Trophoblast cell (in vitro differentiated cells and primary cell): ENCODE measurements around the gene WNT6.

Source experiments
- DNase-seq, 2 donors: peaks; one replicate each; pipeline ENCODE4 v3.0.0-alpha.2; 2016
- H2AFZ ChIP-seq: 2 replicates; pipeline ENCODE4 v1.6.1; 2013; ENCODE audit warnings: low read length, moderate library complexity, mild to moderate bottlenecking; ENCODE audit not compliant: insufficient read depth, poor library complexity
- H2AK5ac ChIP-seq: 2 replicates; pipeline ENCODE4 v1.6.1; 2013; ENCODE audit warnings: mild to moderate bottlenecking, low read length
- H2BK120ac ChIP-seq: 2 replicates; pipeline ENCODE4 v1.6.1; 2013; ENCODE audit warnings: low read length, mild to moderate bottlenecking, moderate library complexity; ENCODE audit not compliant: insufficient read depth, poor library complexity
- H2BK12ac ChIP-seq: 2 replicates; pipeline ENCODE4 v1.6.1; 2013; ENCODE audit warnings: mild to moderate bottlenecking, low read length, moderate library complexity
- H2BK5ac ChIP-seq: 2 replicates; pipeline ENCODE4 v1.6.1; 2013; ENCODE audit warnings: low read length, low read depth, moderate library complexity, mild to moderate bottlenecking; ENCODE audit not compliant: poor library complexity
- H3K14ac ChIP-seq: 2 replicates; pipeline ENCODE4 v1.6.1; 2013; ENCODE audit warnings: mild to moderate bottlenecking, low read length
- H3K18ac ChIP-seq: 2 replicates; pipeline ENCODE4 v1.6.1; 2013; ENCODE audit warnings: mild to moderate bottlenecking, low read length
- H3K23ac ChIP-seq: 2 replicates; pipeline ENCODE4 v1.6.1; 2013; ENCODE audit warnings: low read length
- H3K27ac ChIP-seq: 2 replicates; pipeline ENCODE4 v1.5.1; 2013; ENCODE audit warnings: low read depth, mild to moderate bottlenecking, inconsistent platforms, low read length, moderate library complexity
- H3K27me3 ChIP-seq: 2 replicates; pipeline ENCODE4 v1.6.1; 2013; ENCODE audit warnings: inconsistent platforms, mild to moderate bottlenecking, low read length, moderate library complexity; ENCODE audit not compliant: insufficient read depth
- H3K36me3 ChIP-seq, 2 experiments: 1 replicate in 1 of 2; 2 replicates in 1 of 2; pipeline ENCODE4 v1.6.1; 2013; ENCODE audit warnings: low read length in 2 of 2, mild to moderate bottlenecking in 2 of 2, moderate library complexity in 1 of 2; ENCODE audit not compliant: insufficient read depth in 2 of 2, control insufficient read depth in 1 of 2
- H3K4ac ChIP-seq: 2 replicates; pipeline ENCODE4 v1.6.1; 2013; ENCODE audit warnings: low read depth, mild to moderate bottlenecking, low read length, moderate library complexity
- H3K4me1 ChIP-seq, 2 experiments: 1 replicate in 1 of 2; 2 replicates in 1 of 2; pipeline ENCODE4 v1.6.1; 2013; ENCODE audit warnings: low read length in 2 of 2, mild to moderate bottlenecking in 2 of 2, moderate library complexity in 1 of 2; ENCODE audit not compliant: insufficient read depth in 2 of 2, control insufficient read depth in 1 of 2
- H3K4me2 ChIP-seq: 2 replicates; pipeline ENCODE4 v1.6.1; 2013; ENCODE audit warnings: inconsistent platforms, mild to moderate bottlenecking, low read length, moderate library complexity
- H3K4me3 ChIP-seq: 2 replicates; pipeline ENCODE4 v1.5.1; 2013; ENCODE audit warnings: mild to moderate bottlenecking, low read depth, low read length, inconsistent platforms
- H3K79me1 ChIP-seq: one replicate; pipeline ENCODE4 v1.6.1; 2013; ENCODE audit warnings: low read length
- H3K79me2 ChIP-seq: 2 replicates; pipeline ENCODE4 v1.6.1; 2013; ENCODE audit warnings: low read length, mild to moderate bottlenecking; ENCODE audit not compliant: control insufficient read depth, insufficient read depth, poor library complexity
- H3K9ac ChIP-seq: 2 replicates; pipeline ENCODE4 v1.6.1; 2013; ENCODE audit warnings: mild to moderate bottlenecking, low read length
- H3K9me3 ChIP-seq: 2 replicates; pipeline ENCODE4 v1.6.1; 2013; ENCODE audit warnings: low read depth, mild to moderate bottlenecking, control low read depth, inconsistent platforms, low read length; ENCODE audit not compliant: insufficient read depth
- H4K12ac ChIP-seq: 2 replicates; pipeline ENCODE4 v1.6.1; 2013; ENCODE audit warnings: low read depth, mild to moderate bottlenecking, low read length, moderate library complexity
- H4K8ac ChIP-seq: 2 replicates; pipeline ENCODE4 v1.6.1; 2013; ENCODE audit warnings: low read depth, mild to moderate bottlenecking, low read length, moderate library complexity
- H4K91ac ChIP-seq: one replicate; pipeline ENCODE4 v1.6.1; 2013; ENCODE audit warnings: low read depth, mild to moderate bottlenecking, low read length, moderate library complexity
- WGBS: extraction: QIAGEN DNeasy Blood & Tissue Kit; methylation state at CpG from one replicate; pipeline ENCODE4 v1.1.7; 2013; ENCODE audit warnings: missing lambda C conversion rate; ENCODE audit not compliant: insufficient read length, insufficient coverage; ENCODE audit errors: extremely low coverage; 5-methylcytosine and 5-hydroxymethylcytosine counted together

The WNT6 gene

DNA sequence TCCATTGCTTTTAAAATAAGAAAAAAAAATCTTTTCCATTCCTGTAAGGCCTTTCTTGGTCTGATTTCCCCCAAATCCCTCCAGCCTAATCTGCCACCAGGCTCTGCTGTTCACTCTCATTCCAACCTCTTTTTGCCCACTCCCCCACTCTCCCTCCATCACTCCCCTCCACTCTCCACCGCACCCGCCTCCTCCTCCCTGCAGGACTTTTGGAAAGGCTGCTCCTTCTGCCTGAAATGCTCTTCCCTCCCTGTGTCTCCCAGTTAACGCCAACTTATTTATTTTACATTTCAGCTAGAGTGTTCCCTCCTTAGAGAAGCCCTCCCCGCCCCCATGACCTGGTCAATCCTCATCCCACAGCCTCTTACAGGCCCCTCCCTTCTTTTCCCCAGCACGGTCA, 4.7 kb upstream of the WNT6 start:
- no peak overlapping the region for H4K8ac ChIP-seq
- H4K91ac ChIP-seq: peak overlapping the region; percentile 15
- no peak overlapping the region for H3K9ac ChIP-seq
- H3K4ac ChIP-seq: no peak overlapping the region
- peaks cover 1% of the 10 kb centered on the region for H3K79me2 ChIP-seq
- no peaks in the 10 kb centered on the region for H3K36me3 ChIP-seq
- no peaks in the 10 kb centered on the region for H3K9me3 ChIP-seq
- H3K14ac ChIP-seq: no peak overlapping the region
- H3K23ac ChIP-seq: no peak overlapping the region
- DNase-seq: no peak
- no peak overlapping the region for H3K18ac ChIP-seq
- no peak overlapping the region for H2BK120ac ChIP-seq
- H3K4me2 ChIP-seq: no peak overlapping the region
- no peak overlapping the region for H2AK5ac ChIP-seq
- no peak overlapping the region for H2BK5ac ChIP-seq
- peak overlapping the region; percentile 63 for H2BK12ac ChIP-seq
- no peak overlapping the region for H3K27ac ChIP-seq
- H3K4me1 ChIP-seq: peaks cover 51 to 58% of the 10 kb centered on the region in 2 experiments
- no peak overlapping the region for H2AFZ ChIP-seq
- no peaks in the 10 kb centered on the region for H3K27me3 ChIP-seq
- H3K4me3 ChIP-seq: no peak overlapping the region
- WGBS: no CpG with 5 or more reads among the region's 5 CpGs
- H3K79me1 ChIP-seq: peaks cover 14% of the 10 kb centered on the region
- H4K12ac ChIP-seq: no peak overlapping the region

DNA sequence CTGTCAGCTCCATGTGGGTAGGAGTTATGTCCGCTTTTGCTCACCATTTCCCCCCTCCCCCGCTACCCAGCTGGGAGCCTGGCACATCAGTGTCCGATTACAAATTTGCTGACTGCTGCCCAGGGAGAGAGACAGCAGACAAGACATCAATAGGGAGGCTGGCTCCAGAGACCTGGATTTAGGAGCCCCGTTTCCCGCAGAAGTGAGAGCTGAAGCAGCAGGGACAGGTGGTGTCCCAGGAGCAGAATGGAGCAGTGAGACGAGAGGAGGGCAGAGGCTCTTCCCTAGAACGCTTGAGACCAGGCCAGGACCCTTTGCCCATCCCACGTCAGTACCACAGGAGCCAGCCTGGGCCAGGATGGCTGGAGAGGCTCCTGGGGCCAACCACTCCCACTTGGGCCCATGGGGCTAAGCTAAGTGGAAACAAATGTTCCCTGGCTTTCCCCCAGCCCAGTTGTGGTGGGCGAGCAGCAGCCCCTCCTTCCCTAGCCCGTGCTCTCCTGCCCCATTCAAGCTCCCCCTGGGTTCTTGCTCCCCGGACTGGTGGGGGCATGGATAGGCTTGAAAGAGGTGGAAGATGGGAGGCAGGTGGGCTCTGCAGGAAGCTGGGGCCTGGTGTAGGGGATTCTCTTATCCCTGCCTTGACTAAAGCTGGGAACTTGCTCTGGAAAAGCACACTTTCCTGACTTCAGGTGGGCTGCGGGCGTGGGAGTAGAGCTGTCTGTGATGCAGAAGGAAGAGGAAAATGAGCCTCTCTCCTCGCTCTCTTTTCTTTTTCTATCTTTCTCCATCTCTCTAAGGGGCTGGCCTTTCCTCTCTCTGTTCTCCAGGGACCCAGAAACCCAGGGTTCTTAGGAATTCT, 4.1 kb upstream of the WNT6 start:
- Histone ChIP-seq H3K18ac (peak overlapping the region; percentile 51), H3K79me1 (peaks cover 20% of the 10 kb centered on the region), H3K27ac (peak overlapping the region; percentile 81), H3K14ac (peak overlapping the region; percentile 51), H3K36me3 (no peaks in the 10 kb centered on the region), H3K27me3 (no peaks in the 10 kb centered on the region), H4K8ac (peak overlapping the region; percentile 26), H2BK5ac (peak overlapping the region; percentile 63), H3K23ac (no peak overlapping the region), H3K79me2 (peaks cover 5% of the 10 kb centered on the region), H3K4me2 (peak overlapping the region; percentile 7), H4K12ac (no peak overlapping the region), H2AK5ac (peak overlapping the region; percentile 2), H2BK12ac (peak overlapping the region; percentile 63), H4K91ac (peak overlapping the region; percentile 83), H3K4me3 (no peak overlapping the region), H3K4ac (peak overlapping the region; percentile 16), H2BK120ac (peak overlapping the region; percentile 26), H3K9ac (no peak overlapping the region), H3K4me1 (peaks cover 57 to 65% of the 10 kb centered on the region in 2 experiments), H2AFZ (peak overlapping the region; percentile 9), H3K9me3 (no peaks in the 10 kb centered on the region)
- DNase-seq: no peak
- no CpG with 5 or more reads among the region's 14 CpGs for WGBS

DNA sequence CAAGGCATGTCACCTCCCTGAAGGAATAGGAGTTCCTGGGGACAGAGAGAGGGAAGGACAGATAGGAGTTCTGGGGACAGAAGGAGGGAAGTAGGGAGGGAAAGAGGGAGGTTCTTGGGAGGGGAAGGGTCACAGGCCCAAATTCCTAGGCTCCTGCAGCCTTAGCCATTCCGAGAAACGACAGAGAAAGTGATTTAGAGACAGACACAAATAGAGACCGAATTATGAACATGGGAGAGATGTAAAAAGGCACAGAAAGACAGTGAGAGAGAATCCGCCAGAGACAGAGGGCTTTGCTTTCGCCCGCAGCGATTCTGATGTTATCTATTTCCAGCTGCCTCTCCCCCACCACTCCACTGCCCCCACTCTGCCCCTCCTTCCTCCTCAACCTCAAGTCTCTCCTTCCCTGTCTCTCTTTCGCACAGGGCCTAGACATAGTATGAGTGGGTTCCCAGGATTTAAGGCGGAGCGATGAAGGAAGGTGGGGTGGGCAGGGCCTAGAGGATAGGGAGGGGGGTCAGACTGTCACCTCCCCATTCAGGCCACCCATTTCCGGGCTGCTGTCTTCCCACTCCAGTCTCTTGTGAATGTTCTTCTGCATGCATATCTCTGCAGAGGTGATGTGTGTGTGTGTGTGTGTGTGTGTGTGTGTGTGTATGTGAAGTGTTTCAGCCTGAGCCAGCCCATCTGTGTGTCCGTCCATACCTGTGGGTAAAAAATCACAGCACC, 3.3 kb upstream of the WNT6 start:
- peak overlapping the region; percentile 26 for H4K8ac ChIP-seq
- H2BK12ac ChIP-seq: peak overlapping the region; percentile 63
- H2AK5ac ChIP-seq: no peak overlapping the region
- H3K4ac ChIP-seq: no peak overlapping the region
- WGBS: no CpG with 5 or more reads among the region's 12 CpGs
- H3K23ac ChIP-seq: no peak overlapping the region
- peaks cover 58 to 67% of the 10 kb centered on the region in 2 experiments for H3K4me1 ChIP-seq
- no peak overlapping the region for H2AFZ ChIP-seq
- peak overlapping the region; percentile 83 for H4K91ac ChIP-seq
- peak overlapping the region; percentile 7 for H3K4me2 ChIP-seq
- H3K36me3 ChIP-seq: no peaks in the 10 kb centered on the region
- no peak overlapping the region for H4K12ac ChIP-seq
- peak overlapping the region; percentile 37 for H3K14ac ChIP-seq
- no peaks in the 10 kb centered on the region for H3K27me3 ChIP-seq
- H3K9ac ChIP-seq: no peak overlapping the region
- peak overlapping the region; percentile 26 for H2BK120ac ChIP-seq
- H3K9me3 ChIP-seq: no peaks in the 10 kb centered on the region
- H3K4me3 ChIP-seq: no peak overlapping the region
- no peak overlapping the region for H3K18ac ChIP-seq
- peaks cover 5% of the 10 kb centered on the region for H3K79me2 ChIP-seq
- peaks cover 21% of the 10 kb centered on the region for H3K79me1 ChIP-seq
- peak overlapping the region; percentile 81 for H3K27ac ChIP-seq
- H2BK5ac ChIP-seq: peak overlapping the region; percentile 63
- peak in 1 of 2 donors; percentile 30 for DNase-seq

DNA sequence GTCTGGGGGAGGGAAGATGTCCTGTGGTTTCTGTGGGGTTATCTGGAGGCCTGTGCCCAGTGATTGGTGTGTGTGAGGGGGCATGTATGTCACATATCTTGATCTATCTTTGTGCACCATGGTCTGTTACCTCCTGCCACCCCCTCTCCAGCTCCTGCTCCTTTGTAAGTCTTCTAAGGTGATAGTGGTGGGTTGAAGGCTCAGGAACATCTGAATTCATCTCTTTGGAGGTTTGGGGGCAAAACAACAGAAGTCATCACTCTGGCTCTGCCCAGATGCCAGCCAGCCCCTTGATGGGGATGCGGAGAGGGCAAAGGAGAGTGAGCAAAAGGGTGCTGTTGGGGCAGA, 2.7 kb upstream of the WNT6 start:
- H2BK120ac ChIP-seq: no peak overlapping the region
- no peak overlapping the region for H3K9ac ChIP-seq
- H4K91ac ChIP-seq: no peak overlapping the region
- H2BK5ac ChIP-seq: no peak overlapping the region
- peaks cover 21% of the 10 kb centered on the region for H3K79me1 ChIP-seq
- H2AFZ ChIP-seq: no peak overlapping the region
- no peaks in the 10 kb centered on the region for H3K27me3 ChIP-seq
- H3K4me3 ChIP-seq: no peak overlapping the region
- H3K9me3 ChIP-seq: no peaks in the 10 kb centered on the region
- no peak overlapping the region for H3K23ac ChIP-seq
- H3K27ac ChIP-seq: no peak overlapping the region
- no peak overlapping the region for H3K18ac ChIP-seq
- DNase-seq: no peak
- peaks cover 63 to 71% of the 10 kb centered on the region in 2 experiments for H3K4me1 ChIP-seq
- H2AK5ac ChIP-seq: no peak overlapping the region
- H4K8ac ChIP-seq: no peak overlapping the region
- no peaks in the 10 kb centered on the region for H3K36me3 ChIP-seq
- no CpG with 5 or more reads among the region's 1 CpG for WGBS
- H4K12ac ChIP-seq: no peak overlapping the region
- H3K4me2 ChIP-seq: peak overlapping the region; percentile 3
- no peak overlapping the region for H3K4ac ChIP-seq
- H3K14ac ChIP-seq: no peak overlapping the region
- peaks cover 5% of the 10 kb centered on the region for H3K79me2 ChIP-seq
- H2BK12ac ChIP-seq: peak overlapping the region; percentile 15
